GM12878 (cell line): Measurements from ENCODE around the gene CLDN9. TPM values are rescaled to one million over a fixed set of nuclear protein-coding genes. Genes with fewer than 3 reads are reported as not detected.

ENCODE experiments used
- ATAC-seq: fragments of 200-7000 bp; cut with Tn5 transposase; 3 replicates; pipeline ENCODE4 v1.9.1; 2020; ENCODE audit warnings: mild to moderate bottlenecking, moderate library complexity
- BruUV-seq: library from RNA; stranded (reverse); fragments of 400-500 nt; replicated peaks from 2 replicates; lab custom pipeline; 2021; lab: Mats Ljungman, UMichigan
- CTCF ChIA-PET: fragments of 300-600 bp; sonication (Branson Sonifier 250); formaldehyde crosslinking; extraction: SDS; loops from one replicate; lab custom pipeline; 2021; ENCODE audit warnings: inconsistent platforms; lab: Yijun Ruan, JAX
- POLR2A ChIA-PET: fragments of 350-600 bp; formaldehyde crosslinking; extraction: SDS; loops from one replicate; lab custom pipeline; 2021; ENCODE audit warnings: inconsistent platforms; lab: Charles Lee
- RAD21 ChIA-PET: fragments of 300-600 bp; sonication (Branson Sonifier 250); formaldehyde crosslinking; loops from one replicate; lab custom pipeline; 2023; ENCODE audit warnings: antibody characterized with exemption; ENCODE audit not compliant: unreplicated experiment; lab: Charles Lee
- SMC1A ChIA-PET: fragments of 300-600 bp; sonication (Branson Sonifier 250); formaldehyde crosslinking; loops from one replicate; lab custom pipeline; 2023; ENCODE audit not compliant: unreplicated experiment, uncharacterized antibody; lab: Charles Lee
- DNase-seq: peaks from one replicate; pipeline ENCODE4 v3.0.0-alpha.2; 2011; ENCODE audit warnings: low read depth, low spot score
- FAIRE-seq: peaks from 3 replicates; lab custom pipeline; 2011; peaks lifted over from hg19 to GRCh38; lab: Jason Lieb, UNC
- H2AFZ ChIP-seq: 2 replicates; pipeline ENCODE4 v1.6.0; 2011; ENCODE audit warnings: low read depth, low read length, control low read depth; ENCODE audit not compliant: control insufficient read depth
- H3K27ac ChIP-seq: 2 replicates; pipeline ENCODE4 v1.5.1; 2011; ENCODE audit warnings: control low read depth; ENCODE audit not compliant: control insufficient read depth, insufficient read depth
- H3K27me3 ChIP-seq, 2 experiments: replicated peaks in 1 of 2; 2 replicates each; pipeline versions ENCODE4 v1.6.0 to v1.6.1; 2011; ENCODE audit warnings: low read length in 1 of 2; ENCODE audit not compliant: control insufficient read depth in 2 of 2, insufficient read depth in 2 of 2
- H3K36me3 ChIP-seq, 2 experiments: 2 replicates each; pipeline ENCODE4 v1.5.1; 2011; ENCODE audit warnings: low read length in 1 of 2; ENCODE audit not compliant: control insufficient read depth in 2 of 2, insufficient read depth in 2 of 2
- H3K4me1 ChIP-seq: 2 replicates; pipeline ENCODE4 v1.6.1; 2011; ENCODE audit warnings: mild to moderate bottlenecking, low read length, moderate library complexity, mixed read lengths; ENCODE audit not compliant: control insufficient read depth, insufficient read depth
- H3K4me2 ChIP-seq: 2 replicates; pipeline ENCODE4 v1.6.0; 2011; ENCODE audit warnings: control low read depth; ENCODE audit not compliant: control insufficient read depth, insufficient read depth
- H3K4me3 ChIP-seq: fragments of 200-600 bp; sonication (generic); 2 replicates; pipeline ENCODE4 v1.5.1; 2016
- H3K79me2 ChIP-seq: 2 replicates; pipeline ENCODE4 v1.6.0; 2011; ENCODE audit warnings: low read length; ENCODE audit not compliant: control insufficient read depth, insufficient read depth
- H3K9ac ChIP-seq: 2 replicates; pipeline ENCODE4 v1.8.0; 2011; ENCODE audit warnings: low read length, control low read depth, mixed read lengths; ENCODE audit not compliant: control insufficient read depth, insufficient read depth
- H3K9me3 ChIP-seq: replicated peaks from 3 replicates; pipeline ENCODE4 v1.5.1; 2011; ENCODE audit warnings: mild to moderate bottlenecking, low read length; ENCODE audit not compliant: control insufficient read depth, insufficient read depth
- H4K20me1 ChIP-seq: 2 replicates; pipeline ENCODE4 v1.6.0; 2011; ENCODE audit not compliant: control insufficient read depth, insufficient read depth
- CHD2 ChIP-seq: IDR thresholded peaks from 2 replicates; pipeline ENCODE4 v1.6.1; 2011; ENCODE audit warnings: low read depth, low read length, improper control_type of control experiment, borderline replicate concordance
- DPF2 ChIP-seq: fragments of 450-650 bp; IDR thresholded peaks from 2 replicates; pipeline ENCODE4 v1.6.1; 2017; ENCODE audit warnings: mild to moderate bottlenecking
- ESRRA ChIP-seq: IDR thresholded peaks from 2 replicates; pipeline ENCODE4 v1.6.1; 2012; ENCODE audit warnings: mild to moderate bottlenecking, low read length, improper control_type of control experiment
- GABPA ChIP-seq: IDR thresholded peaks from 2 replicates; pipeline ENCODE4 v1.6.1; 2014; ENCODE audit warnings: antibody characterized with exemption, low read depth, mild to moderate bottlenecking, inconsistent platforms
- LARP7 ChIP-seq: fragments of 450-650 bp; IDR thresholded peaks from 2 replicates; pipeline ENCODE4 v1.6.1; 2017; ENCODE audit warnings: mild to moderate bottlenecking
- MTA3 ChIP-seq: IDR thresholded peaks from 2 replicates; pipeline ENCODE4 v1.6.1; 2012; ENCODE audit warnings: low read length, inconsistent platforms, borderline replicate concordance
- NBN ChIP-seq: fragments of 450-650 bp; IDR thresholded peaks from 2 replicates; pipeline ENCODE4 v1.6.1; 2016
- POLR2AphosphoS5 ChIP-seq: IDR thresholded peaks from 2 replicates; pipeline ENCODE4 v1.6.1; 2011; ENCODE audit warnings: mild to moderate bottlenecking, low read length, inconsistent platforms
- SMAD5 ChIP-seq: IDR thresholded peaks from 2 replicates; pipeline ENCODE4 v1.6.1; 2016; ENCODE audit warnings: antibody characterized with exemption, low read depth
- SREBF2 ChIP-seq: IDR thresholded peaks from 2 replicates; pipeline ENCODE4 v1.6.1; 2012; ENCODE audit warnings: mild to moderate bottlenecking, low read length
- TAF1 ChIP-seq: IDR thresholded peaks from 2 replicates; pipeline ENCODE4 v1.6.1; 2011; ENCODE audit warnings: mild to moderate bottlenecking, low read depth, low read length, borderline replicate concordance
- WGBS: methylation state at CpG from one replicate; pipeline ENCODE4 v1.1.6; 2016; ENCODE audit warnings: low lambda C conversion rate; ENCODE audit not compliant: insufficient replicate concordance, insufficient coverage; ENCODE audit errors: missing lambda C conversion rate; 5-methylcytosine and 5-hydroxymethylcytosine counted together
- in situ Hi-C: fragments of 300-500 bp; cut with MboI; formaldehyde crosslinking; loops from 9 replicates; pipeline ENCODE4 v1.14.3; 2018; ENCODE audit warnings: mixed read lengths
- intact Hi-C: fragments of 100-400 bp; cut with micrococcal nuclease; formaldehyde crosslinking; loops from one replicate; pipeline ENCODE4 v1.14.2; 2022; ENCODE audit not compliant: unreplicated experiment
- polyA plus RNA-seq, 11 experiments: library from polyadenylated mRNA; depleted of rRNA in 4 of 11; unstranded in 6 of 11; stranded (reverse) in 5 of 11; fragments of >200 nt; fragmentation: Nextera tagmentation in 4 of 11; fragmentation: Illumina TruSeq in 1 of 11; extraction: Ambion mirVana in 4 of 11; extraction: Trizol in 1 of 11; gene quantifications; 1 replicate in 1 of 11; 2 replicates in 10 of 11; pipeline versions ENCODE4 v1.2.1 to v1.2.3, GENCODE V29; 2011 to 2016; ENCODE audit warnings: inconsistent platforms in 2 of 11, missing spikeins in 2 of 11, low read depth in 1 of 11
- total RNA-seq, 4 experiments: library from RNA; depleted of rRNA in 3 of 4; stranded (reverse); fragments of >200 nt in 3 of 4; fragmentation: Illumina TruSeq in 1 of 4; extraction: Trizol in 1 of 4; gene quantifications; 2 replicates each; pipeline versions ENCODE4 v1.2.1 to v1.2.3, GENCODE V29; 2013 to 2021
- TF ChIP-seq, protein P1 (sequence below): IDR thresholded peaks from 2 replicates; pipeline ENCODE4 v1.6.1; 2011; ENCODE audit warnings: borderline replicate concordance, low read depth, mild to moderate bottlenecking, moderate library complexity, low read length; ENCODE audit not compliant: insufficient read depth, poor library complexity, severe bottlenecking
- TF ChIP-seq, protein P2 (sequence below): IDR thresholded peaks from 2 replicates; pipeline ENCODE4 v1.6.1; 2012; ENCODE audit warnings: low read depth, low read length, improper control_type of control experiment
- TF ChIP-seq, protein P3 (sequence below): fragments of 450-650 bp; IDR thresholded peaks from 2 replicates; pipeline ENCODE4 v1.6.1; 2017; ENCODE audit warnings: mild to moderate bottlenecking, moderate library complexity

CLDN9 gene
- total and polyA plus RNA-seq, 10 of the 15 experiments (the other 5 are each of a cell fraction or from before 2014, with no cell fraction given) = not detected

DNA sequence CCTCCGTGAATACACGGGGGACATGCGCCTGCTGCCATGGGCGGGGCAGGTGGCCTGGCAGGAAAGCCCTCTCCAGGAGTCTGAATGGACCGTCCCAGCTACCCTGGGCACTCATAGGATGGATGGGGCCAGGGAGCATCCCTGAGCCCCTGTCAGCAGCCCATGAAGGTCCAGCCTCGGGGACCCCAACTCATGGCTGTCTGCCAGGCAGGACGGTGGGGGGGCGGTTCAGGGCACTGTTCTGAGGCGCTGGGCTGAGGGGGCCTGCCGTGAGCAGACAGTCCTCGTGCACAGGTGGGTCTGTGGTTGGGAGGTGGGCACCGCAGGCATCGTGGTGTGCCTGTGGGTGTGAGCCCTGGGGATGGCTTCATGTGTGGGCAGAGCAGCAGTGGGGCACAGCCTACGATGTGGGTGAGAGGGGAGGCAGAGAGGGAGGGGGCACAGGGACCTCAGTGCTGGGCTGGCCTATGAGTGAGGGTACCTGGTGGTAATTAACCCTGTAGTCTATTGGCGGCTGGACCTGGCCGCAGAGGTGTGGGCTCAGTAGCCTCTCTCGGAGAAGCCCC, 26.0 kb upstream of the CLDN9 start:
- Histone ChIP-seq H3K36me3 (no peaks in the 10 kb centered on the region), H3K27me3 (peaks cover 2 to 4% of the 10 kb centered on the region in 2 experiments; a peak in 1 of 4 replicates), H3K27ac (no peak overlapping the region), H3K79me2 (no peaks in the 10 kb centered on the region), H2AFZ (no peak overlapping the region), H3K4me1 (no peaks in the 10 kb centered on the region), H3K9me3 (no peaks in the 10 kb centered on the region), H4K20me1 (no peaks in the 10 kb centered on the region), H3K4me3 (no peak overlapping the region), H3K4me2 (no peak overlapping the region), H3K9ac (no peak overlapping the region)
- in situ Hi-C loops (no loop called here), intact Hi-C loops (no loop called here)
- CTCF ChIA-PET = interaction anchor here (1.0 kb wide), 1 partner anchor 60 kb away, joined by 3 read pairs; no protein-coding TSS in a partner anchor
- RAD21 ChIA-PET = no interaction called here
- 29% methylated on average over 17 of the region's 17 CpGs for WGBS
- BruUV-seq = no TSS peak
- FAIRE-seq (no peak), ATAC-seq (no peak), DNase-seq (no peak)
- POLR2A ChIA-PET = no interaction called here
- TF ChIP-seq SMAD5 (no peak), GABPA (no peak), MTA3 (no peak), DPF2 (no peak), LARP7 (no peak), NBN (no peak), POLR2AphosphoS5 (no peak), SREBF2 (no peak), CHD2 (no peak), TAF1 (no peak), ESRRA (no peak)
- TF ChIP-seq, protein P1, sequence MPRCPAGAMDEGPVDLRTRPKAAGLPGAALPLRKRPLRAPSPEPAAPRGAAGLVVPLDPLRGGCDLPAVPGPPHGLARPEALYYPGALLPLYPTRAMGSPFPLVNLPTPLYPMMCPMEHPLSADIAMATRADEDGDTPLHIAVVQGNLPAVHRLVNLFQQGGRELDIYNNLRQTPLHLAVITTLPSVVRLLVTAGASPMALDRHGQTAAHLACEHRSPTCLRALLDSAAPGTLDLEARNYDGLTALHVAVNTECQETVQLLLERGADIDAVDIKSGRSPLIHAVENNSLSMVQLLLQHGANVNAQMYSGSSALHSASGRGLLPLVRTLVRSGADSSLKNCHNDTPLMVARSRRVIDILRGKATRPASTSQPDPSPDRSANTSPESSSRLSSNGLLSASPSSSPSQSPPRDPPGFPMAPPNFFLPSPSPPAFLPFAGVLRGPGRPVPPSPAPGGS = no peak
- TF ChIP-seq, protein P2, sequence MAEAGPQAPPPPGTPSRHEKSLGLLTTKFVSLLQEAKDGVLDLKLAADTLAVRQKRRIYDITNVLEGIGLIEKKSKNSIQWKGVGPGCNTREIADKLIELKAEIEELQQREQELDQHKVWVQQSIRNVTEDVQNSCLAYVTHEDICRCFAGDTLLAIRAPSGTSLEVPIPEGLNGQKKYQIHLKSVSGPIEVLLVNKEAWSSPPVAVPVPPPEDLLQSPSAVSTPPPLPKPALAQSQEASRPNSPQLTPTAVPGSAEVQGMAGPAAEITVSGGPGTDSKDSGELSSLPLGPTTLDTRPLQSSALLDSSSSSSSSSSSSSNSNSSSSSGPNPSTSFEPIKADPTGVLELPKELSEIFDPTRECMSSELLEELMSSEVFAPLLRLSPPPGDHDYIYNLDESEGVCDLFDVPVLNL = no peak
- TF ChIP-seq, protein P3, sequence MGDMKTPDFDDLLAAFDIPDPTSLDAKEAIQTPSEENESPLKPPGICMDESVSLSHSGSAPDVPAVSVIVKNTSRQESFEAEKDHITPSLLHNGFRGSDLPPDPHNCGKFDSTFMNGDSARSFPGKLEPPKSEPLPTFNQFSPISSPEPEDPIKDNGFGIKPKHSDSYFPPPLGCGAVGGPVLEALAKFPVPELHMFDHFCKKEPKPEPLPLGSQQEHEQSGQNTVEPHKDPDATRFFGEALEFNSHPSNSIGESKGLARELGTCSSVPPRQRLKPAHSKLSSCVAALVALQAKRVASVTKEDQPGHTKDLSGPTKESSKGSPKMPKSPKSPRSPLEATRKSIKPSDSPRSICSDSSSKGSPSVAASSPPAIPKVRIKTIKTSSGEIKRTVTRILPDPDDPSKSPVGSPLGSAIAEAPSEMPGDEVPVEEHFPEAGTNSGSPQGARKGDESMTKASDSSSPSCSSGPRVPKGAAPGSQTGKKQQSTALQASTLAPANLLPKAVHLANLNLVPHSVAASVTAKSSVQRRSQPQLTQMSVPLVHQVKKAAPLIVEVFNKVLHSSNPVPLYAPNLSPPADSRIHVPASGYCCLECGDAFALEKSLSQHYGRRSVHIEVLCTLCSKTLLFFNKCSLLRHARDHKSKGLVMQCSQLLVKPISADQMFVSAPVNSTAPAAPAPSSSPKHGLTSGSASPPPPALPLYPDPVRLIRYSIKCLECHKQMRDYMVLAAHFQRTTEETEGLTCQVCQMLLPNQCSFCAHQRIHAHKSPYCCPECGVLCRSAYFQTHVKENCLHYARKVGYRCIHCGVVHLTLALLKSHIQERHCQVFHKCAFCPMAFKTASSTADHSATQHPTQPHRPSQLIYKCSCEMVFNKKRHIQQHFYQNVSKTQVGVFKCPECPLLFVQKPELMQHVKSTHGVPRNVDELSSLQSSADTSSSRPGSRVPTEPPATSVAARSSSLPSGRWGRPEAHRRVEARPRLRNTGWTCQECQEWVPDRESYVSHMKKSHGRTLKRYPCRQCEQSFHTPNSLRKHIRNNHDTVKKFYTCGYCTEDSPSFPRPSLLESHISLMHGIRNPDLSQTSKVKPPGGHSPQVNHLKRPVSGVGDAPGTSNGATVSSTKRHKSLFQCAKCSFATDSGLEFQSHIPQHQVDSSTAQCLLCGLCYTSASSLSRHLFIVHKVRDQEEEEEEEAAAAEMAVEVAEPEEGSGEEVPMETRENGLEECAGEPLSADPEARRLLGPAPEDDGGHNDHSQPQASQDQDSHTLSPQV = no peak
- SMC1A ChIA-PET = no interaction called here
